Neural progenitor cell (in vitro differentiated cells): Measurements from ENCODE around the gene DOLPP1. TPM values are rescaled to one million over a fixed set of nuclear protein-coding genes. Genes with fewer than 3 reads are reported as not detected.
"Not testable (repeated sequence)": the region's sequence is repeated elsewhere in the genome, so short reads cannot be mapped to it uniquely, and the experiment has no call there.

ENCODE experiments used
- DNase-seq: peaks from one replicate; pipeline ENCODE4 v3.0.0-alpha.2; 2016; ENCODE audit warnings: low spot score
- H2AFZ ChIP-seq: fragments of 200-600 bp; sonication (generic); replicated peaks from 2 replicates; pipeline ENCODE4 v1.6.1; 2016; ENCODE audit warnings: antibody characterized with exemption
- H3F3A ChIP-seq: fragments of 200-600 bp; sonication (generic); 2 replicates; pipeline ENCODE4 v1.6.1; 2016; ENCODE audit warnings: antibody characterized with exemption, low read depth
- H3K27ac ChIP-seq: fragments of 200-600 bp; sonication (generic); 2 replicates; pipeline ENCODE4 v1.5.1; 2016; ENCODE audit warnings: mild to moderate bottlenecking
- H3K27me3 ChIP-seq: fragments of 200-600 bp; sonication (generic); 2 replicates; pipeline ENCODE4 v1.6.1; 2016; ENCODE audit warnings: mild to moderate bottlenecking, moderate library complexity
- H3K36me3 ChIP-seq: fragments of 200-600 bp; sonication (generic); 2 replicates; pipeline ENCODE4 v1.5.1; 2016
- H3K4me1 ChIP-seq: fragments of 200-600 bp; sonication (generic); 2 replicates; pipeline ENCODE4 v1.6.1; 2016; ENCODE audit warnings: mixed run types
- H3K4me2 ChIP-seq: fragments of 200-600 bp; sonication (generic); 2 replicates; pipeline ENCODE4 v1.6.1; 2016
- H3K4me3 ChIP-seq: fragments of 200-600 bp; sonication (generic); 2 replicates; pipeline ENCODE4 v1.5.1; 2016
- H3K79me2 ChIP-seq: fragments of 200-600 bp; sonication (generic); 2 replicates; pipeline ENCODE4 v1.6.1; 2016; ENCODE audit warnings: low read depth
- H3K9ac ChIP-seq: fragments of 200-600 bp; sonication (generic); 2 replicates; pipeline ENCODE4 v1.6.1; 2016
- H3K9me3 ChIP-seq: fragments of 200-600 bp; sonication (generic); 2 replicates; pipeline ENCODE4 v1.5.1; 2016; ENCODE audit warnings: low read depth
- H4K20me1 ChIP-seq: fragments of 200-600 bp; sonication (generic); 2 replicates; pipeline ENCODE4 v1.6.1; 2016; ENCODE audit warnings: low read depth
- H3K27ac Mint-ChIP-seq: 3 replicates; pipeline ENCODE4 v1.8.0; 2021; ENCODE audit warnings: mixed read lengths
- H3K27me3 Mint-ChIP-seq: 2 replicates; pipeline ENCODE4 v1.8.0; 2022; ENCODE audit warnings: low read depth, mild to moderate bottlenecking, inconsistent platforms, moderate library complexity, mixed read lengths; ENCODE audit not compliant: insufficient read depth
- H3K36me3 Mint-ChIP-seq: 3 replicates; pipeline ENCODE4 v1.8.0; 2021; ENCODE audit warnings: mixed read lengths
- H3K4me1 Mint-ChIP-seq: 3 replicates; pipeline ENCODE4 v1.8.0; 2021; ENCODE audit warnings: mixed read lengths
- H3K4me3 Mint-ChIP-seq: 3 replicates; pipeline ENCODE4 v1.8.0; 2021; ENCODE audit warnings: mild to moderate bottlenecking, moderate library complexity, mixed read lengths
- H3K9me3 Mint-ChIP-seq: 3 replicates; pipeline ENCODE4 v1.8.0; 2020; ENCODE audit warnings: mixed read lengths
- CTCF ChIP-seq: fragments of 200-600 bp; sonication (generic); IDR thresholded peaks from 2 replicates; pipeline ENCODE4 v1.5.1; 2017; ENCODE audit warnings: antibody characterized with exemption, mild to moderate bottlenecking
- EZH2 ChIP-seq: fragments of 200-600 bp; sonication (generic); IDR thresholded peaks from 2 replicates; pipeline ENCODE4 v1.6.1; 2017; ENCODE audit warnings: antibody characterized with exemption, mild to moderate bottlenecking, moderate library complexity
- EZH2phosphoT487 ChIP-seq: fragments of 200-600 bp; sonication (generic); IDR thresholded peaks from 2 replicates; pipeline ENCODE4 v1.6.1; 2017; ENCODE audit warnings: antibody characterized with exemption
- total RNA-seq: library from RNA; depleted of rRNA; stranded (reverse); fragments of >200 nt; gene quantifications from 2 replicates; pipeline ENCODE4 v1.2.3, GENCODE V29; 2015; ENCODE audit warnings: low replicate concordance

DOLPP1 gene
- total RNA-seq, 1 donor from 2014 or later = 25.1 TPM

GRCh38 chr9:129121483-129121882 is 40.6 kb downstream of the DOLPP1 start:
- TF ChIP-seq EZH2phosphoT487 = no peak
- TF ChIP-seq CTCF = no peak
- no peak for TF ChIP-seq EZH2
- Histone ChIP-seq H3K79me2 (peaks cover 52% of the 10 kb centered on the region), H3K4me3 (no peak overlapping the region), H3F3A (peaks cover 21% of the 10 kb centered on the region), H4K20me1 (no peaks in the 10 kb centered on the region), H3K9me3 (no peaks in the 10 kb centered on the region), H3K27me3 (no peaks in the 10 kb centered on the region), H3K4me2 (no peak overlapping the region), H3K4me1 (peaks cover 10% of the 10 kb centered on the region), H3K36me3 (no peaks in the 10 kb centered on the region), H2AFZ (no peak overlapping the region), H3K9ac (no peak overlapping the region), H3K27ac (no peak overlapping the region)
- no peaks in the 10 kb centered on the region for H3K27me3 Mint-ChIP-seq
- DNase-seq = no peak
- H3K27ac Mint-ChIP-seq = no peak overlapping the region
- peaks cover 8% of the 10 kb centered on the region for H3K4me1 Mint-ChIP-seq
- H3K9me3 Mint-ChIP-seq = no peaks in the 10 kb centered on the region
- H3K4me3 Mint-ChIP-seq = no peak overlapping the region
- peaks cover 20% of the 10 kb centered on the region for H3K36me3 Mint-ChIP-seq

- Histone ChIP-seq H3K4me3 (no peak overlapping the region), H3K4me2 (no peak overlapping the region), H3K36me3 (no peaks in the 10 kb centered on the region), H3K27ac (no peak overlapping the region), H3K4me1 (peaks cover 15% of the 10 kb centered on the region), H2AFZ (no peak overlapping the region), H3K9ac (no peak overlapping the region), H3K79me2 (peaks cover 45% of the 10 kb centered on the region), H4K20me1 (no peaks in the 10 kb centered on the region), H3F3A (peaks cover 27% of the 10 kb centered on the region), H3K27me3 (no peaks in the 10 kb centered on the region), H3K9me3 (no peaks in the 10 kb centered on the region)
- no peak for DNase-seq
- no peak for TF ChIP-seq EZH2
- TF ChIP-seq CTCF = no peak
- TF ChIP-seq EZH2phosphoT487 = no peak
- no peaks in the 10 kb centered on the region for H3K27me3 Mint-ChIP-seq
- H3K36me3 Mint-ChIP-seq = peaks cover 20% of the 10 kb centered on the region
- no peaks in the 10 kb centered on the region for H3K9me3 Mint-ChIP-seq
- peaks cover 15% of the 10 kb centered on the region for H3K4me1 Mint-ChIP-seq
- no peak overlapping the region for H3K27ac Mint-ChIP-seq
- no peak overlapping the region for H3K4me3 Mint-ChIP-seq
These were observed 41.2 kb downstream of the DOLPP1 start for GRCh38 chr9:129122133-129122532.

- not testable (repeated sequence) for H3K27me3 ChIP-seq, DNase-seq, H3K9me3 Mint-ChIP-seq, H3K4me3 ChIP-seq, H3K27ac Mint-ChIP-seq, H3K4me3 Mint-ChIP-seq, H3K27ac ChIP-seq, H4K20me1 ChIP-seq, H3K4me2 ChIP-seq, H3K27me3 Mint-ChIP-seq, H3K9ac ChIP-seq, H3K9me3 ChIP-seq, H2AFZ ChIP-seq, H3K36me3 ChIP-seq
- Histone ChIP-seq H3F3A (peaks cover 36% of the 10 kb centered on the region), H3K4me1 (peaks cover 24% of the 10 kb centered on the region), H3K79me2 (peaks cover 39% of the 10 kb centered on the region)
- peaks cover 23% of the 10 kb centered on the region for H3K4me1 Mint-ChIP-seq
- peaks cover 20% of the 10 kb centered on the region for H3K36me3 Mint-ChIP-seq
These were observed 42.1 kb downstream of the DOLPP1 start for GRCh38 chr9:129122976-129123375.

GRCh38 chr9:129124506-129125069 is 43.7 kb downstream of the DOLPP1 start:
- Histone ChIP-seq H3K4me2 (no peak overlapping the region), H4K20me1 (no peaks in the 10 kb centered on the region), H3F3A (peaks cover 45% of the 10 kb centered on the region), H3K9me3 (no peaks in the 10 kb centered on the region), H3K4me3 (no peak overlapping the region), H3K27me3 (no peaks in the 10 kb centered on the region), H2AFZ (no peak overlapping the region), H3K36me3 (no peaks in the 10 kb centered on the region), H3K27ac (peak overlapping the region; percentile 95), H3K4me1 (peaks cover 25% of the 10 kb centered on the region), H3K9ac (no peak overlapping the region), H3K79me2 (peaks cover 35% of the 10 kb centered on the region)
- peaks cover 18% of the 10 kb centered on the region for H3K36me3 Mint-ChIP-seq
- H3K4me3 Mint-ChIP-seq = no peak overlapping the region
- no peak for DNase-seq
- peaks cover 3% of the 10 kb centered on the region for H3K27me3 Mint-ChIP-seq
- peaks cover 23% of the 10 kb centered on the region for H3K4me1 Mint-ChIP-seq
- peak overlapping the region; percentile 65 for H3K27ac Mint-ChIP-seq
- no peaks in the 10 kb centered on the region for H3K9me3 Mint-ChIP-seq
- TF ChIP-seq CTCF = no peak
- TF ChIP-seq EZH2phosphoT487 = no peak
- no peak for TF ChIP-seq EZH2
